Coronary artery (tissue), 2 donors: ENCODE data around the gene SLC1A5.
"Not testable (repeated sequence)": the region's sequence is repeated elsewhere in the genome, so short reads cannot be mapped to it uniquely, and the experiment has no call there.

Experiments
- DNase-seq: peaks from one replicate; pipeline ENCODE4 v3.0.0-alpha.2; 2017; ENCODE audit warnings: low spot score
- H3K27ac ChIP-seq, 2 donors: fragments of 200-600 bp; sonication (generic); one replicate each; pipeline ENCODE4 v1.5.1; 2016 to 2019
- H3K4me3 ChIP-seq: fragments of 200-600 bp; sonication (generic); 2 replicates; pipeline ENCODE4 v1.5.1; 2016; ENCODE audit warnings: mild to moderate bottlenecking, moderate library complexity
- TF ChIP-seq, protein P1 (sequence below): fragments of 200-600 bp; sonication (generic); IDR thresholded peaks from one replicate; pipeline ENCODE4 v1.5.1; 2019; ENCODE audit warnings: antibody characterized with exemption

The SLC1A5 gene

DNA sequence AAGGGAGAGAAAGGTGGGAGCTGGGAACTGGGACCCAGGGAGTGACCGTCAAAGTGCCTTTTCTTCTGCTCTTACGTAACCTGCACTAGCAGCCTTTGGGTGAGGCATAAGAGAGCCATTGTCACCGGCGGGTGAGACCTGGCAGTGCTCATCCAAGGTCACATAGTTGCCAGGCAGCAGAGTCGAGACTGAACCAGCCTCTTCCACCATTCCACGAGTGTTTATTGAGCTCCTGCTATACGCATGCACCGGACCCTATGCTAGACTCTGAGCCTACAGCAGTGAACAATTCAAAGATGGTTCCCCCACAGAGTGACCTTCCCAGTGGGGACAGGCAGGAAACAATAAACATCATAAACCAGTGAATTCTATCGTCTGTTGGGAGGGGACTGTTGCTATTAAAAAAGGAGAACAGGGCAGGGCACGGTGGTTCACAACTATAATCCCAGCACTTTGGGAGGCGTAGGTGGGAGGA lies 23.5 kb downstream of the SLC1A5 start:
- DNase-seq = no peak
- TF ChIP-seq, protein P1, sequence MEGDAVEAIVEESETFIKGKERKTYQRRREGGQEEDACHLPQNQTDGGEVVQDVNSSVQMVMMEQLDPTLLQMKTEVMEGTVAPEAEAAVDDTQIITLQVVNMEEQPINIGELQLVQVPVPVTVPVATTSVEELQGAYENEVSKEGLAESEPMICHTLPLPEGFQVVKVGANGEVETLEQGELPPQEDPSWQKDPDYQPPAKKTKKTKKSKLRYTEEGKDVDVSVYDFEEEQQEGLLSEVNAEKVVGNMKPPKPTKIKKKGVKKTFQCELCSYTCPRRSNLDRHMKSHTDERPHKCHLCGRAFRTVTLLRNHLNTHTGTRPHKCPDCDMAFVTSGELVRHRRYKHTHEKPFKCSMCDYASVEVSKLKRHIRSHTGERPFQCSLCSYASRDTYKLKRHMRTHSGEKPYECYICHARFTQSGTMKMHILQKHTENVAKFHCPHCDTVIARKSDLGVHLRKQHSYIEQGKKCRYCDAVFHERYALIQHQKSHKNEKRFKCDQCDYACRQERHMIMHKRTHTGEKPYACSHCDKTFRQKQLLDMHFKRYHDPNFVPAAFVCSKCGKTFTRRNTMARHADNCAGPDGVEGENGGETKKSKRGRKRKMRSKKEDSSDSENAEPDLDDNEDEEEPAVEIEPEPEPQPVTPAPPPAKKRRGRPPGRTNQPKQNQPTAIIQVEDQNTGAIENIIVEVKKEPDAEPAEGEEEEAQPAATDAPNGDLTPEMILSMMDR = no peak
- Histone ChIP-seq H3K4me3 (no peak overlapping the region), H3K27ac (no peak overlapping the region)

DNA sequence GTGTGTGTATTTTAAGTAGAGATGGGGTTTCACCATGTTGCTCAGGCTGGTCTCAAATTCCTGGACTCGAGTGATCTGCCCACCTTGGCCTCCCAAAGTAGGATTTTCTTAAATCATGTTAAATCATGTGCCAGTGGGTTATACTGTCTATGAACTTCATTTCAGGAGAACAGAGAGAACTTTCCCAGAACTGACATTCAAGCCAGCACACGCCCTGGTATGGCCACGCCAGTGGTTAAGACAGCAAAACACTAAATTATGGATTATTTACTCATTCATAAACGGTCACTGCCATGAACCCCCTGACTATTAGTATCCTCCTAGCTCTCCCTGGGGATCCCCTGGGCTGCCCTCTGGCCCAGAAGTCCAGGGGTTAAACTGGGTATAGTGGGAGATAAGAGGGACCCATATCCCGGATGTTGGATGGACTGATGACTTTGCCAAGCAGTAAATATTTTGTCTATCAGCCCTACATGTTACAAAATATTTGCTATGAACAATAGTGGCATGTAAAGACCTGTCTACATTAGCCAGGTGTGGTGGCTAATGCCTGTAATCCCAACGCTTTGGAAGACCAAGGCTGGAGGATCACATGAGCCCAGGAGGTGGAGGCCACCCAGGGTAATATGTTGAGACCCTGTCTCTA lies 26.0 kb downstream of the SLC1A5 start:
- H3K27ac ChIP-seq = no peak overlapping the region
- TF ChIP-seq, protein P1 = no peak
- no peak overlapping the region for H3K4me3 ChIP-seq
- DNase-seq = no peak

DNA sequence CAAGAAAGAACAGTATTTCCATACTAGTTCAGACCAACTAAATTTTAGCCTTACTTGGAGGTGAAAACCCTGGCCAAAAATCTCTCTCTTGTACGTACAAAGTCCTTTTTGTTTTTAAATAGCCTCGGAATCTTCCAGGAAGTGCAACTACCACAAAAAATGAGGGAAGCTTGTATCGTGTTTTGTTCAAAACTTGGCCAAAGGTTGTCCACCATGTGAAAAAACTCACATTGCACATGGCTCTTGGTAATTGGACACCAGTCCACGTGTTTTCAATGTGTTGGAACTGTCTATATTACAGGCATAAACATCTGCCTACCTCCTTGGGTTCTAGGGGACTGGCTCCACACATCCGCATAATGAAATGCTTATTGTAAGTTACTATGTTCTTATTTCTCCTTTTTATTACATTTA lies 27.0 kb downstream of the SLC1A5 start:
- DNase-seq = no peak
- H3K27ac ChIP-seq = peak overlapping the region in 1 of 2 donors; percentile 83
- TF ChIP-seq, protein P1 = no peak

DNA sequence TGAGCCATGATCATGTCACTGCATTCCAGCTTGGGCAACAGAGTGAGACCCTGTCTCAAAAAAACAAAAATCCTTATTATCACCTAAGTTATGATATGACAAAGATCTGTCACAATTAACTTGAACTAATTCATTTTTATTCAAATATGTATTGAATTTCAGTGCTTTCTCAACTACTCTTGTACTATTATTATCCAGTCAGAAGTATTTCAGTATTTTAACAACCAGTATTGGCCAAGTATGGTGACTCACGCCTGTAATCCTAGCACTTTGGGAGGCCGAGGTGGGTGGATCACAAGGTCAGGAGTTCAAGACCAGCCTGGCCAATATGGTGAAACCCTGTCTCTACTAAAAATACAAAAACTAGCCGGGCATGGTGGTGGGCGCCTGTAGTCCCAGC lies 27.5 kb downstream of the SLC1A5 start:
- DNase-seq = not testable (repeated sequence)
- peak overlapping the region in 1 of 2 donors; percentile 83 for H3K27ac ChIP-seq

More for the DNA sequence above, 27.0 kb downstream of the SLC1A5 start:
- no peak overlapping the region for H3K4me3 ChIP-seq

DNA sequence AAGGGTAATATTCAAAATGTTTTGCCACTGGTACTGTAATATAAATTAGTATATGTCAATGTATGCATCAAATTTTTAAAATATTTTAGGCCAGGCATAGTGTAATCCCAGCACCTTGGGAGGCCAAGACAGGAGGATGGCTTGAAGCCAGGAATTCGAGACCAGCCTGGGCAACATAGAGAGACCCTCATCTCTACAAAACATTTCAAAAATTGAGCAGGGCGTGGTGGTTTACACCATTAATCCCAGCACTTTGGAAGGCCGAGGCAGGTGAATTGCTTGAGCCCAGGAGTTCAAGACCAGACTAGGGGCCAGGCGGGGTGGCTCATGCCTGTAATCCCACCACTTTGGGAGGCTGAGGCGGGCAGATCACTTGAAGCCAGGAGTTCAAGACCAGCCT lies 28.0 kb downstream of the SLC1A5 start:
- Histone ChIP-seq H3K27ac (peak overlapping the region in 1 of 2 donors; percentile 83), H3K4me3 (no peak overlapping the region)
- TF ChIP-seq, protein P1 = no peak
- no peak for DNase-seq

More for the DNA sequence above, 27.5 kb downstream of the SLC1A5 start:
- not testable (repeated sequence) for H3K4me3 ChIP-seq

DNA sequence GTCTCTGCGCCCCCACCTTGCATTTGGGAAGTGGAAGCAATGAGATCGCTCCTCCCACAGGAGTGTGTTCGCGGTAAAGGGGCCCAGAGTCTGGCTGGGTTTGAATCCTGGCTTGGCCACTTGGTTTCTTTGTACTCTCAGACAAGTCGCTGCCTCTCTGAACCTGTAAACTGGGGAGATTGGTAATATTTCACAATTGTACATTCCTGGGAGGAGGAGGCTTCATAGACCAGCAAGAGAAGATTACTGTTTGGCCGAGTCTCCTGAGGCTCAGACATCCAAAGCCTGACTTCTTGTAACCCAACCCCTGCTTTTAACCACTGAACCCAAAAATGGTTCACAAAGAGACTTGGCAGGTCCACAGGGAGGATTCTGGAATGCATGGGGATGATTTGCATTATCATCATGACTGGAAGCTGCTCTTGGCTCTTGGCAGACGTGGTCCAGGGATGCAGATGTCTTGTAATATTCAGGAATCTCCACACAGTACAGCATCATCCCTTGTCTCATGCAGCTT lies 28.5 kb downstream of the SLC1A5 start:
- TF ChIP-seq, protein P1 = no peak
- Histone ChIP-seq H3K4me3 (no peak overlapping the region), H3K27ac (peak overlapping the region in 1 of 2 donors; percentile 83)
- no peak for DNase-seq

DNA sequence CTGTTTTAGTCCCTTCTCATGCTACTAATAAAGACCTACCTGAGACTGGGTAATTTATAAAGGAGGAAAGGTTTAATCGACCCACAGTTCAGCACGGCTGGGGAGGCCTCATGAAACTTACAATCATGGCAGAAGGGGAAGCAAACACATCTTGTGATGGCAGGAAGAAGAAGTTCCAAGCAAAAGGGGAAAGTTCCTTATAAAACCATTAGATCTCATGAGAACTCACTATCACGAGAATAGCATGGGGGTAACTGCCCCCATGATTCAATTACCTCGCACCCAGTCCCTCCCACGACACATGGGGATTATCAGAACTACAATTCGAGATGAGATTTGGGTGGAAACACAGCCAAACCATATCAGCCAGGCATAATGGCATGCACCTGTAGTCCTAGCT lies 29.2 kb downstream of the SLC1A5 start:
- TF ChIP-seq, protein P1 = no peak
- Histone ChIP-seq H3K4me3 (no peak overlapping the region), H3K27ac (peak overlapping the region in 1 of 2 donors; percentile 49)
- no peak for DNase-seq
